Spleen (tissue), 11 donors: ENCODE results near the gene LGR6. TPM values are rescaled to one million over a fixed set of nuclear protein-coding genes. Genes with fewer than 3 reads are reported as not detected.

ENCODE experiments used
- DNase-seq: peaks from one replicate; pipeline ENCODE4 v3.0.0-alpha.2; 2020
- H3K27ac ChIP-seq, 8 donors: fragments of 200-600 bp; sonication (generic) in 7 of 8; 1 replicate in 4 of 8; 2 replicates in 4 of 8; pipeline versions ENCODE4 v1.5.0 to v1.8.0; 2016 to 2021; ENCODE audit warnings: inconsistent platforms in 4 of 8, mild to moderate bottlenecking in 4 of 8, moderate library complexity in 1 of 8
- H3K27me3 ChIP-seq, 7 donors: fragments of 200-600 bp; sonication (generic) in 6 of 7; replicated peaks in 1 of 7; 1 replicate in 4 of 7; 2 replicates in 3 of 7; pipeline versions ENCODE4 v1.5.0 to v1.8.0; 2016 to 2021; ENCODE audit warnings: inconsistent platforms in 3 of 7, mild to moderate bottlenecking in 1 of 7
- H3K36me3 ChIP-seq, 6 donors: fragments of 200-600 bp; sonication (generic) in 5 of 6; 1 replicate in 4 of 6; 2 replicates in 2 of 6; pipeline versions ENCODE4 v1.5.0 to v1.8.0; 2016 to 2021; ENCODE audit warnings: inconsistent platforms in 2 of 6
- H3K4me1 ChIP-seq, 6 donors: fragments of 200-600 bp; sonication (generic) in 5 of 6; 1 replicate in 3 of 6; 2 replicates in 3 of 6; pipeline versions ENCODE4 v1.5.0 to v1.8.0; 2016 to 2021; ENCODE audit warnings: inconsistent platforms in 3 of 6
- H3K4me3 ChIP-seq, 8 donors: fragments of 200-600 bp; sonication (generic) in 7 of 8; 1 replicate in 4 of 8; 2 replicates in 4 of 8; pipeline versions ENCODE4 v1.5.0 to v1.8.0; 2016 to 2021; ENCODE audit warnings: inconsistent platforms in 4 of 8, mild to moderate bottlenecking in 4 of 8, moderate library complexity in 2 of 8
- H3K9me3 ChIP-seq, 8 donors: fragments of 200-600 bp; sonication (generic) in 7 of 8; 1 replicate in 4 of 8; 2 replicates in 4 of 8; pipeline versions ENCODE4 v1.5.0 to v1.8.0; 2016 to 2021; ENCODE audit warnings: inconsistent platforms in 4 of 8
- CTCF ChIP-seq, 11 experiments: fragments of 200-600 bp in 7 of 11; fragments of 450-650 bp in 4 of 11; sonication (generic) in 4 of 11; IDR thresholded peaks in 8 of 11; conservative IDR thresholded peaks in 3 of 11; 1 replicate in 7 of 11; 2 replicates in 4 of 11; pipeline versions ENCODE4 v1.4.0 to v1.8.0; 2016 to 2021; ENCODE audit warnings: antibody characterized with exemption in 11 of 11, inconsistent platforms in 4 of 11, mild to moderate bottlenecking in 1 of 11
- POLR2A ChIP-seq, 3 donors: fragments of 450-650 bp; IDR thresholded peaks; one replicate each; pipeline ENCODE4 v1.5.1; 2017; ENCODE audit warnings: antibody characterized with exemption in 3 of 3, mild to moderate bottlenecking in 1 of 3
- POLR2AphosphoS5 ChIP-seq, 3 donors: sonication (generic); formaldehyde crosslinking; IDR thresholded peaks; one replicate each; pipeline ENCODE4 v1.5.1; 2017; ENCODE audit warnings: antibody characterized with exemption in 3 of 3
- WGBS, 5 donors: extraction: QIAGEN DNeasy Blood & Tissue Kit in 3 of 5; methylation state at CpG; one replicate each; pipeline versions ENCODE4 v1.1.5 to v1.1.7; 2013 to 2018; 5-methylcytosine and 5-hydroxymethylcytosine counted together
- intact Hi-C: fragments of 100-400 bp; cut with DNase I; formaldehyde crosslinking; loops from one replicate; pipeline ENCODE4 v1.15.0; 2023; ENCODE audit warnings: low total_unique reads
- polyA plus RNA-seq, 3 donors: library from polyadenylated mRNA; stranded (reverse); fragments of 200-250 nt; gene quantifications; one replicate each; pipeline ENCODE4 v1.2.1, GENCODE V29; 2013
- total RNA-seq, 7 donors: library from RNA; depleted of rRNA in 3 of 7; stranded (reverse); fragments of >200 nt in 3 of 7; fragmentation: NEBNext Ultra II Directional in 4 of 7; extraction: Animal tissue kit (Norgen Biotek cat#: 25700) in 4 of 7; gene quantifications; one replicate each; pipeline versions ENCODE4 v1.1.0 to v1.2.1, GENCODE V29; 2016 to 2021
- donor health status: healthy with polysubstance abuse.
- donor health status: DM: no; HTN: no; CAD: no; lungs with moderate emphysema.
- donor health status: DM: no; HTN: no; CAD: no.
- donor health status: Bipolar disorder and iron deficiency.
- donor health status: healthy.
- donor health status: DM: no; HTN: no; CAD: no.
- donor health status: DM: yes; HTN: yes; CAD: no.

The LGR6 gene
- total and polyA plus RNA-seq, 10 donors = 0.61 to 24.5 (median 5.3) TPM

- H3K27me3 ChIP-seq = no peaks in the 10 kb centered on the region
- no peak overlapping the region for H3K27ac ChIP-seq
- H3K9me3 ChIP-seq = no peaks in the 10 kb centered on the region
- H3K4me3 ChIP-seq = no peak overlapping the region
- no peaks in the 10 kb centered on the region for H3K36me3 ChIP-seq
- intact Hi-C loops = no loop called here
- peaks cover 0 to 28% (median 8%) of the 10 kb centered on the region in 6 donors for H3K4me1 ChIP-seq
- TF ChIP-seq POLR2AphosphoS5 (IDR thresholded peaks at IDR 0.05) = no peak
- no peak for TF ChIP-seq CTCF (IDR thresholded peaks at IDR 0.05 in 8 of 11, conservative IDR thresholded peaks at IDR 0.05 in 3 of 11)
- TF ChIP-seq POLR2A (IDR thresholded peaks at IDR 0.05) = no peak
- no peak for DNase-seq
These were observed 162.4 kb downstream of the LGR6 start for GRCh38 chr1:202355944-202356553.

- H3K27ac ChIP-seq = no peak overlapping the region
These were observed 163.9 kb downstream of the LGR6 start for GRCh38 chr1:202357506-202357905.

GRCh38 chr1:202361224-202361623 is 167.6 kb downstream of the LGR6 start:
- intact Hi-C loops = no loop called here
- 89 to 99% (median 92%) methylated on average over 2 of the region's 2 CpGs for WGBS, 5 donors
- Histone ChIP-seq H3K4me3 (no peak overlapping the region), H3K27me3 (no peaks in the 10 kb centered on the region), H3K36me3 (no peaks in the 10 kb centered on the region), H3K4me1 (peaks cover 0 to 3% (median 0%) of the 10 kb centered on the region in 6 donors), H3K27ac (no peak overlapping the region), H3K9me3 (no peaks in the 10 kb centered on the region)
- TF ChIP-seq POLR2A (IDR thresholded peaks at IDR 0.05) (no peak), CTCF (IDR thresholded peaks at IDR 0.05 in 8 of 11, conservative IDR thresholded peaks at IDR 0.05 in 3 of 11) (no peak), POLR2AphosphoS5 (IDR thresholded peaks at IDR 0.05) (no peak)
- no peak for DNase-seq

More at GRCh38 chr1:202357506-202357905, 163.9 kb downstream of the LGR6 start:
- Histone ChIP-seq H3K4me1 (peaks cover 0 to 14% (median 3%) of the 10 kb centered on the region in 6 donors), H3K4me3 (no peak overlapping the region), H3K9me3 (no peaks in the 10 kb centered on the region), H3K36me3 (no peaks in the 10 kb centered on the region), H3K27me3 (no peaks in the 10 kb centered on the region)
- no peak for TF ChIP-seq POLR2A (IDR thresholded peaks at IDR 0.05)
- TF ChIP-seq CTCF (IDR thresholded peaks at IDR 0.05 in 8 of 11, conservative IDR thresholded peaks at IDR 0.05 in 3 of 11) = no peak
- TF ChIP-seq POLR2AphosphoS5 (IDR thresholded peaks at IDR 0.05) = no peak
- no peak for DNase-seq
- intact Hi-C loops = no loop called here

GRCh38 chr1:202361701-202362100 is 168.1 kb downstream of the LGR6 start:
- no peak overlapping the region for H3K27ac ChIP-seq
- intact Hi-C loops = no loop called here
- H3K27me3 ChIP-seq = no peaks in the 10 kb centered on the region
- no peak overlapping the region for H3K4me3 ChIP-seq
- H3K4me1 ChIP-seq = peaks cover 0 to 3% (median 0%) of the 10 kb centered on the region in 6 donors
- TF ChIP-seq POLR2A (IDR thresholded peaks at IDR 0.05) = no peak
- TF ChIP-seq CTCF (IDR thresholded peaks at IDR 0.05 in 8 of 11, conservative IDR thresholded peaks at IDR 0.05 in 3 of 11) = no peak
- no peak for TF ChIP-seq POLR2AphosphoS5 (IDR thresholded peaks at IDR 0.05)
- H3K9me3 ChIP-seq = no peaks in the 10 kb centered on the region
- WGBS, 5 donors = 96 to 99% (median 97%) methylated on average over 3 of the region's 3 CpGs
- no peak for DNase-seq
- H3K36me3 ChIP-seq = no peaks in the 10 kb centered on the region
